IPS DF 4.7 (cell line): ENCODE measurements around the gene FLRT1.
"Not testable (repeated sequence)": the region's sequence is repeated elsewhere in the genome, so short reads cannot be mapped to it uniquely, and the experiment has no call there.

ENCODE experiments used
- DNase-seq: peaks from one replicate; pipeline ENCODE4 v3.0.0-alpha.2; 2013; ENCODE audit warnings: low spot score; ENCODE audit errors: extremely low read depth

Gene FLRT1

GRCh38 chr11:64044730-64045393 is 9.1 kb downstream of the FLRT1 start:
- DNase-seq: no peak

- no peak for DNase-seq
These were observed 10.0 kb downstream of the FLRT1 start for GRCh38 chr11:64045700-64046099.

GRCh38 chr11:64047373-64047772 is 11.6 kb downstream of the FLRT1 start:
- not testable (repeated sequence) for DNase-seq

GRCh38 chr11:64048042-64048854 is 12.5 kb downstream of the FLRT1 start:
- DNase-seq: no peak

GRCh38 chr11:64049509-64049908 is 13.8 kb downstream of the FLRT1 start:
- DNase-seq: no peak

- no peak for DNase-seq
These were observed 15.6 kb downstream of the FLRT1 start for GRCh38 chr11:64051297-64051696.

- DNase-seq: no peak
These were observed 16.7 kb downstream of the FLRT1 start for GRCh38 chr11:64052436-64052835.

- no peak for DNase-seq
These were observed 17.3 kb downstream of the FLRT1 start for GRCh38 chr11:64052938-64053622.

GRCh38 chr11:64053699-64054098 is 18.0 kb downstream of the FLRT1 start:
- no peak for DNase-seq

- no peak for DNase-seq
These were observed 19.3 kb downstream of the FLRT1 start for GRCh38 chr11:64055077-64055476.

GRCh38 chr11:64056213-64056785 is 20.6 kb downstream of the FLRT1 start:
- DNase-seq: no peak

GRCh38 chr11:64056861-64057260 is 21.1 kb downstream of the FLRT1 start:
- no peak for DNase-seq

GRCh38 chr11:64057890-64058289 is 22.2 kb downstream of the FLRT1 start:
- DNase-seq: no peak

GRCh38 chr11:64058494-64058893 is 22.8 kb downstream of the FLRT1 start:
- DNase-seq: no peak

GRCh38 chr11:64059339-64060140 is 23.8 kb downstream of the FLRT1 start:
- no peak for DNase-seq

- DNase-seq: no peak
These were observed 24.6 kb downstream of the FLRT1 start for GRCh38 chr11:64060263-64060860.

- no peak for DNase-seq
These were observed 25.2 kb downstream of the FLRT1 start for GRCh38 chr11:64060861-64061444.

- DNase-seq: no peak
These were observed 26.7 kb downstream of the FLRT1 start for GRCh38 chr11:64062185-64063039.

GRCh38 chr11:64063777-64064176 is 28.0 kb downstream of the FLRT1 start:
- no peak for DNase-seq
